C4-2B (cell line): ENCODE results near the gene ADAMTS7.

Source experiments
- ZFX ChIP-seq: fragments of 450-650 bp; IDR thresholded peaks from 2 replicates; pipeline ENCODE4 v1.6.1; 2017
- TF ChIP-seq, protein P1 (sequence below): fragments of 450-650 bp; conservative IDR thresholded peaks from 2 replicates; pipeline ENCODE4 v1.5.1; 2017; ENCODE audit warnings: mild to moderate bottlenecking

DNA sequence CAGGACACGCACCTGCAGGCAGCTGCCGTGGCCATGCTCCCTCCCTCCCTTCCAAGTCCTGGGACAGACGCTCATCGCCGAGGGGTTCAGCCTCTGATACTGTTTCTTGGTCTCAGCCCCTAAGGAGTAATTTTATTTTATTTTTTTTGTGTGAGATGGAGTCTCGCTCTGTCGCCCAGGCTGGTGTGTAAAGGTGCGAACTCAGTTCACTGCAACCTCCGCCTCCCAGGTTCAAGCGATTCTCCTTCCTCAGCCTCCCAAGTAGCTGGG is 53.7 kb downstream of the ADAMTS7 start:
- TF ChIP-seq, protein P1, sequence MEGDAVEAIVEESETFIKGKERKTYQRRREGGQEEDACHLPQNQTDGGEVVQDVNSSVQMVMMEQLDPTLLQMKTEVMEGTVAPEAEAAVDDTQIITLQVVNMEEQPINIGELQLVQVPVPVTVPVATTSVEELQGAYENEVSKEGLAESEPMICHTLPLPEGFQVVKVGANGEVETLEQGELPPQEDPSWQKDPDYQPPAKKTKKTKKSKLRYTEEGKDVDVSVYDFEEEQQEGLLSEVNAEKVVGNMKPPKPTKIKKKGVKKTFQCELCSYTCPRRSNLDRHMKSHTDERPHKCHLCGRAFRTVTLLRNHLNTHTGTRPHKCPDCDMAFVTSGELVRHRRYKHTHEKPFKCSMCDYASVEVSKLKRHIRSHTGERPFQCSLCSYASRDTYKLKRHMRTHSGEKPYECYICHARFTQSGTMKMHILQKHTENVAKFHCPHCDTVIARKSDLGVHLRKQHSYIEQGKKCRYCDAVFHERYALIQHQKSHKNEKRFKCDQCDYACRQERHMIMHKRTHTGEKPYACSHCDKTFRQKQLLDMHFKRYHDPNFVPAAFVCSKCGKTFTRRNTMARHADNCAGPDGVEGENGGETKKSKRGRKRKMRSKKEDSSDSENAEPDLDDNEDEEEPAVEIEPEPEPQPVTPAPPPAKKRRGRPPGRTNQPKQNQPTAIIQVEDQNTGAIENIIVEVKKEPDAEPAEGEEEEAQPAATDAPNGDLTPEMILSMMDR: no peak
- TF ChIP-seq ZFX: no peak
